K562 (cell line): ENCODE measurements around the gene MERTK. TPM values are rescaled to one million over a fixed set of nuclear protein-coding genes. Genes with fewer than 3 reads are reported as not detected.
A peak's percentile ranks its signal among the peaks of the same experiment; 100 is the strongest.

Experiments
- ARNT ChIP-seq, 2 experiments: fragments of 450-650 bp; IDR thresholded peaks; 2 replicates each; pipeline ENCODE4 v1.6.1; 2016; ENCODE audit warnings: mild to moderate bottlenecking in 1 of 2
- CHD1 ChIP-seq: fragments of 200-600 bp; sonication (generic); IDR thresholded peaks from one replicate; pipeline ENCODE4 v1.6.1; 2012; ENCODE audit warnings: mild to moderate bottlenecking, moderate library complexity, low read length, inconsistent platforms
- CREB1 ChIP-seq, 2 experiments: sonication (generic) in 1 of 2; formaldehyde crosslinking in 1 of 2; IDR thresholded peaks; 2 replicates each; pipeline versions ENCODE4 v1.6.1 to v1.8.0; 2012 to 2022; ENCODE audit warnings: inconsistent platforms in 1 of 2, mild to moderate bottlenecking in 1 of 2, missing genetic modification reagents in 1 of 2, moderate library complexity in 1 of 2
- DACH1 ChIP-seq: fragments of 450-650 bp; IDR thresholded peaks from 2 replicates; pipeline ENCODE4 v1.6.1; 2018; ENCODE audit not compliant: partially characterized antibody
- FOS ChIP-seq: IDR thresholded peaks from 3 replicates; pipeline ENCODE4 v1.6.1; 2011; ENCODE audit not compliant: insufficient read length; ENCODE audit errors: extremely low read depth
- HDAC2 ChIP-seq: fragments of 450-650 bp; IDR thresholded peaks from 2 replicates; pipeline ENCODE4 v1.6.1; 2016; ENCODE audit warnings: mild to moderate bottlenecking
- L3MBTL2 ChIP-seq: fragments of 450-650 bp; IDR thresholded peaks from 2 replicates; pipeline ENCODE4 v1.6.1; 2016; ENCODE audit warnings: mild to moderate bottlenecking, moderate library complexity
- MITF ChIP-seq: IDR thresholded peaks from 2 replicates; pipeline ENCODE4 v1.6.1; 2014; ENCODE audit warnings: antibody characterized with exemption
- MLLT1 ChIP-seq, 2 experiments: fragments of 450-650 bp; IDR thresholded peaks; 2 replicates each; pipeline ENCODE4 v1.6.1; 2016
- MTA3 ChIP-seq: fragments of 450-650 bp; formaldehyde crosslinking; IDR thresholded peaks from 2 replicates; pipeline ENCODE4 v1.6.1; 2017; ENCODE audit warnings: mild to moderate bottlenecking, borderline replicate concordance
- NFIC ChIP-seq: fragments of 450-650 bp; IDR thresholded peaks from 2 replicates; pipeline ENCODE4 v1.6.1; 2017; ENCODE audit warnings: mild to moderate bottlenecking, inconsistent platforms
- PML ChIP-seq: IDR thresholded peaks from 2 replicates; pipeline ENCODE4 v1.6.1; 2012; ENCODE audit warnings: low read length, inconsistent platforms
- POLR2A ChIP-seq: fragments of 450-650 bp; conservative IDR thresholded peaks from 2 replicates; pipeline ENCODE4 v1.6.1; 2016
- SMARCA4 ChIP-seq: fragments of 450-650 bp; IDR thresholded peaks from 2 replicates; pipeline ENCODE4 v1.6.1; 2016
- SP2 ChIP-seq: IDR thresholded peaks from 2 replicates; pipeline ENCODE4 v1.6.1; 2011; ENCODE audit warnings: mild to moderate bottlenecking, low read depth, low read length, moderate library complexity; ENCODE audit not compliant: poor library complexity, severe bottlenecking; ENCODE audit errors: extremely low read depth
- SRF ChIP-seq, 2 experiments: fragments of 250-450, 450-650 bp in 1 of 2; sonication (Bioruptor Pico) in 1 of 2; sonication (generic) in 1 of 2; formaldehyde crosslinking; IDR thresholded peaks; 2 replicates each; pipeline versions ENCODE4 v1.5.0 to v1.5.1; 2020 to 2022; ENCODE audit warnings: mild to moderate bottlenecking in 1 of 2, missing genetic modification reagents in 1 of 2
- SUPT5H ChIP-seq: fragments of 450-650 bp; IDR thresholded peaks from 2 replicates; pipeline ENCODE4 v1.6.1; 2016
- TEAD1 ChIP-seq, 2 experiments: fragments of 450-650 bp in 1 of 2; sonication (generic) in 1 of 2; formaldehyde crosslinking; IDR thresholded peaks; 2 replicates each; pipeline versions ENCODE4 v1.4.0 to v1.8.0; 2020 to 2022; ENCODE audit warnings: mild to moderate bottlenecking in 2 of 2, missing genetic modification reagents in 1 of 2
- TFAP4 ChIP-seq: sonication (generic); formaldehyde crosslinking; IDR thresholded peaks from 2 replicates; pipeline ENCODE4 v1.8.0; 2022; ENCODE audit warnings: missing genetic modification reagents, mild to moderate bottlenecking, moderate library complexity, borderline replicate concordance
- YY1 ChIP-seq, 3 experiments: IDR thresholded peaks; 2 replicates each; pipeline ENCODE4 v1.6.1; 2011; ENCODE audit warnings: low read length in 2 of 3, mild to moderate bottlenecking in 2 of 3, moderate library complexity in 2 of 3, borderline replicate concordance in 1 of 3, control low read depth in 1 of 3, low read depth in 1 of 3; ENCODE audit not compliant: insufficient read depth in 3 of 3, insufficient replicate concordance in 2 of 3, control insufficient read depth in 1 of 3, insufficient read length in 1 of 3; ENCODE audit errors: extremely low read depth in 1 of 3
- ZFX ChIP-seq: sonication (generic); formaldehyde crosslinking; IDR thresholded peaks from 2 replicates; pipeline ENCODE4 v1.8.0; 2022; ENCODE audit warnings: mild to moderate bottlenecking, missing genetic modification reagents, moderate library complexity
- ZNF12 ChIP-seq: sonication (generic); formaldehyde crosslinking; IDR thresholded peaks from 2 replicates; pipeline ENCODE4 v1.4.0; 2020; ENCODE audit warnings: mild to moderate bottlenecking, missing genetic modification reagents
- polyA plus RNA-seq, 8 experiments: library from polyadenylated mRNA; depleted of rRNA in 4 of 8; stranded (reverse) in 5 of 8; unstranded in 3 of 8; fragments of >200 nt; fragmentation: Nextera tagmentation in 2 of 8; fragmentation: Illumina TruSeq in 1 of 8; extraction: Ambion mirVana in 2 of 8; extraction: Trizol in 1 of 8; gene quantifications; 2 replicates each; pipeline versions ENCODE4 v1.2.1 to v1.2.3, GENCODE V29; 2011 to 2014; ENCODE audit warnings: inconsistent platforms in 1 of 8, missing spikeins in 1 of 8
- total RNA-seq, 7 experiments: library from RNA; depleted of rRNA in 6 of 7; stranded (reverse); fragments of >200 nt in 6 of 7; fragmentation: Illumina TruSeq in 2 of 7; extraction: Trizol in 2 of 7; gene quantifications; 2 replicates each; pipeline versions ENCODE4 v1.2.1 to v1.2.3, GENCODE V29; 2011 to 2021; ENCODE audit warnings: low replicate concordance in 1 of 7

The MERTK gene
- total and polyA plus RNA-seq, 9 of the 15 experiments (the other 6 are each of a cell fraction or from before 2014, with no cell fraction given): 0.23 to 1.6 (median 0.74) TPM

GRCh38 chr2:112053917-112054846, 155.8 kb downstream of the MERTK start (continued):
- TF ChIP-seq TFAP4 (peak; percentile 42; the same call in 1 of the 2 replicates), ZFX (0 out of 2 replicates have a peak, but pooled peaks have one; percentile 11), FOS (no peak), ARNT (IDR thresholded peaks at IDR 0.05) (peak in 1 of 2 experiments; percentile 56; a peak in 1 of 4 replicates), HDAC2 (peak; percentile 12; the same call in 1 of the 2 replicates), SUPT5H (peak; percentile 72), MTA3 (peak; percentile 57; the same call in 1 of the 2 replicates), NFIC (peak; percentile 28; the same call in 1 of the 2 replicates), SRF (CRISPR knock-in tag; IDR thresholded peaks at IDR 0.05) (0 out of 4 replicates have a peak, but pooled peaks of 1 of the 2 experiments have one; percentile 18), SMARCA4 (no peak), POLR2A (peak; percentile 78), ZNF12 (CRISPR knock-in tag) (no peak), PML (0 out of 2 replicates have a peak, but pooled peaks have one; percentile 20), SP2 (no peak), DACH1 (peak; percentile 54), L3MBTL2 (0 out of 2 replicates have a peak, but pooled peaks have one; percentile 28), YY1 (IDR thresholded peaks at IDR 0.05; ENCODE audit: borderline replicate concordance in 1 of 3, control insufficient read depth in 1 of 3, extremely low read depth in 1 of 3, insufficient read depth in 3 of 3, insufficient read length in 1 of 3, insufficient replicate concordance in 2 of 3, low read depth in 1 of 3, low read length in 2 of 3) (peak in 1 of 3 experiments; percentile 62), TEAD1 (CRISPR knock-in tag; IDR thresholded peaks at IDR 0.05) (0 out of 4 replicates have a peak, but pooled peaks of 1 of the 2 experiments have one; percentile 28), CHD1 (no peak), MLLT1 (IDR thresholded peaks at IDR 0.05) (peak in 1 of 2 experiments; percentile 96; a peak in 2 of 4 replicates), CREB1 (IDR thresholded peaks at IDR 0.05) (no peak), CREB1 (CRISPR knock-in tag; IDR thresholded peaks at IDR 0.05) (peak; percentile 57), MITF (no peak)
